Heart right ventricle (tissue), 16 donors: ENCODE measurements around the gene ZKSCAN4. TPM values are rescaled to one million over a fixed set of nuclear protein-coding genes. Genes with fewer than 3 reads are reported as not detected.
A peak's percentile ranks its signal among the peaks of the same experiment; 100 is the strongest.

Experiments
- ATAC-seq, 8 donors: fragments of 200-7000 bp; cut with Tn5 transposase; one replicate each; pipeline ENCODE4 v1.9.1; 2020; ENCODE audit warnings: mild to moderate bottlenecking in 8 of 8, moderate library complexity in 8 of 8, moderate number of reproducible peaks in 1 of 8
- DNase-seq, 2 donors: peaks; one replicate each; pipeline ENCODE4 v3.0.0-alpha.2; 2020
- H3K27ac ChIP-seq, 10 donors: fragments of 200-600 bp; sonication (generic) in 2 of 10; one replicate each; pipeline versions ENCODE4 v1.5.0 to v1.8.0; 2020 to 2022; ENCODE audit warnings: mild to moderate bottlenecking in 3 of 10
- H3K27me3 ChIP-seq, 7 donors: fragments of 200-600 bp; one replicate each; pipeline ENCODE4 v1.8.0; 2021 to 2022; ENCODE audit warnings: mild to moderate bottlenecking in 2 of 7
- H3K36me3 ChIP-seq, 9 donors: fragments of 200-600 bp; sonication (generic) in 1 of 9; one replicate each; pipeline versions ENCODE4 v1.5.0 to v1.8.0; 2020 to 2022; ENCODE audit warnings: mild to moderate bottlenecking in 2 of 9
- H3K4me1 ChIP-seq, 9 donors: fragments of 200-600 bp; sonication (generic) in 1 of 9; one replicate each; pipeline versions ENCODE4 v1.5.0 to v1.8.0; 2020 to 2022; ENCODE audit warnings: mild to moderate bottlenecking in 4 of 9
- H3K4me3 ChIP-seq, 10 donors: fragments of 200-600 bp; sonication (generic) in 2 of 10; one replicate each; pipeline versions ENCODE4 v1.5.0 to v1.8.0; 2020 to 2022; ENCODE audit warnings: mild to moderate bottlenecking in 7 of 10, moderate library complexity in 2 of 10
- H3K9me3 ChIP-seq, 11 donors: fragments of 200-600 bp in 10 of 11; sonication (generic) in 2 of 11; one replicate each; pipeline versions ENCODE4 v1.5.0 to v1.8.0; 2013 to 2022; ENCODE audit warnings: mild to moderate bottlenecking in 2 of 11, control low read depth in 1 of 11, moderate library complexity in 1 of 11
- WGBS, 2 donors: extraction: QIAGEN DNeasy Blood & Tissue Kit; methylation state at CpG; one replicate each; pipeline ENCODE4 v1.1.7; 2013; ENCODE audit warnings: inconsistent platforms in 1 of 2; 5-methylcytosine and 5-hydroxymethylcytosine counted together
- intact Hi-C, 10 donors: fragments of 100-400 bp; cut with DNase I; formaldehyde crosslinking; loops; one replicate each; pipeline versions ENCODE4 v1.11.1 to v1.14.2; 2022
- polyA plus RNA-seq, 2 donors: library from polyadenylated mRNA; stranded (reverse); fragments of 200-250 nt; gene quantifications; one replicate each; pipeline ENCODE4 v1.2.3, GENCODE V29; 2013
- total RNA-seq, 10 donors: library from RNA; stranded (reverse); fragmentation: NEBNext Ultra II Directional in 3 of 10; extraction: Animal tissue kit (Norgen Biotek cat#: 25700) in 3 of 10; gene quantifications; one replicate each; pipeline versions ENCODE4 v1.2.1 to v1.2.4, GENCODE V29; 2021 to 2023
- TF ChIP-seq, protein P1 (sequence below), 9 donors: fragments of 200-600 bp; sonication (generic) in 2 of 9; IDR thresholded peaks; one replicate each; pipeline versions ENCODE4 v1.5.0 to v1.8.0; 2021 to 2022; ENCODE audit warnings: antibody characterized with exemption in 9 of 9, mild to moderate bottlenecking in 5 of 9, moderate library complexity in 1 of 9
- donor health status: Arrhythmogenic right ventricular cardiomyopathy.
- donor health status: ischemic (EF 13 %, LVEDD 7.1; RV severe dilation, severe dysfunction).
- donor health status: healthy with polysubstance abuse.
- donor health status: DM: no; HTN: yes; CAD: no.
- donor health status: DM: no; HTN: no; CAD: no.
- donor health status: ischemic (EF 25% LVEDD 6.9; RV normal size, moderate dysfunction).
- donor health status: ischemic (EF 25% LVEDD 5.7; RV mildly dilated, moderate dysfunction).
- donor health status: healthy.
- donor health status: DM: yes; HTN: yes; CAD: no.
- donor health status: Ischemic cardiomyopathy.
- donor health status: ischemic (EF 35%, LVEDD 5.7; RV mildly dilated, moderate dysfunction).
- donor health status: nonischemic (EF 11% LVEDD 7.7; RV severe dilation, severe dysfunction).
- donor health status: DM: yes; HTN: yes; CAD: no.
- donor health status: PGD.
- donor health status: ischemic (EF 29% LVEDD 5.4; RV normal size, mild dysfunction).
- donor health status: nonischemic (EF 23%, LVEDD 6.1; RV moderate dilation, normal function).

Gene ZKSCAN4
- total and polyA plus RNA-seq, 12 donors, result 0.55 to 3.6 (median 2.5) TPM

DNA sequence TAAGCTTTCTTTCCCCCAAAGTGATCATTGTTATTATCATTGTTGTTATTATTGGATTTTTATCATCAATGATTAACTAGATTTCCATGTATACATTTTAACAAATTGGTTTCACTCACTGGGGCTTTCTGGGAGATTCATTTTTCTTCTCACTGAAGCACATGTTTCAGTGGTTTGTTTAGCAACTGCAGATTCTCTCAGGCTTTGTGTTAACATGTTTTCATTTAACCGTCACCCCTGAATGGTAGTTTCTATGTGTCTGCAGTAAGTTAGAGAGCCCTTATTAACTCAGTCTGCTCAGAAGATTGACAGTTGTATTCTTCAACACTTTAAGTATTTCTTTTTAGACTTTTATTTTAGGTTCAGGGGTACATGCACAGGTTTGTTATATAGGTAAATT, 12.4 kb downstream of the ZKSCAN4 start:
- H3K9me3 ChIP-seq, result no peaks in the 10 kb centered on the region
- no peak for ATAC-seq
- H3K27me3 ChIP-seq, result no peaks in the 10 kb centered on the region
- DNase-seq, result no peak
- peaks cover 0 to 40% (median 6%) of the 10 kb centered on the region in 9 donors for H3K36me3 ChIP-seq
- TF ChIP-seq, protein P1, sequence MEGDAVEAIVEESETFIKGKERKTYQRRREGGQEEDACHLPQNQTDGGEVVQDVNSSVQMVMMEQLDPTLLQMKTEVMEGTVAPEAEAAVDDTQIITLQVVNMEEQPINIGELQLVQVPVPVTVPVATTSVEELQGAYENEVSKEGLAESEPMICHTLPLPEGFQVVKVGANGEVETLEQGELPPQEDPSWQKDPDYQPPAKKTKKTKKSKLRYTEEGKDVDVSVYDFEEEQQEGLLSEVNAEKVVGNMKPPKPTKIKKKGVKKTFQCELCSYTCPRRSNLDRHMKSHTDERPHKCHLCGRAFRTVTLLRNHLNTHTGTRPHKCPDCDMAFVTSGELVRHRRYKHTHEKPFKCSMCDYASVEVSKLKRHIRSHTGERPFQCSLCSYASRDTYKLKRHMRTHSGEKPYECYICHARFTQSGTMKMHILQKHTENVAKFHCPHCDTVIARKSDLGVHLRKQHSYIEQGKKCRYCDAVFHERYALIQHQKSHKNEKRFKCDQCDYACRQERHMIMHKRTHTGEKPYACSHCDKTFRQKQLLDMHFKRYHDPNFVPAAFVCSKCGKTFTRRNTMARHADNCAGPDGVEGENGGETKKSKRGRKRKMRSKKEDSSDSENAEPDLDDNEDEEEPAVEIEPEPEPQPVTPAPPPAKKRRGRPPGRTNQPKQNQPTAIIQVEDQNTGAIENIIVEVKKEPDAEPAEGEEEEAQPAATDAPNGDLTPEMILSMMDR (IDR thresholded peaks at IDR 0.05), result no peak
- H3K4me1 ChIP-seq, result peaks cover 0 to 14% (median 0%) of the 10 kb centered on the region in 9 donors
- 97 to 100% methylated on average over 1 of the region's 1 CpG for WGBS, 2 donors
- H3K4me3 ChIP-seq, result no peak overlapping the region
- intact Hi-C loops, result no loop called here
- H3K27ac ChIP-seq, result no peak overlapping the region

DNA sequence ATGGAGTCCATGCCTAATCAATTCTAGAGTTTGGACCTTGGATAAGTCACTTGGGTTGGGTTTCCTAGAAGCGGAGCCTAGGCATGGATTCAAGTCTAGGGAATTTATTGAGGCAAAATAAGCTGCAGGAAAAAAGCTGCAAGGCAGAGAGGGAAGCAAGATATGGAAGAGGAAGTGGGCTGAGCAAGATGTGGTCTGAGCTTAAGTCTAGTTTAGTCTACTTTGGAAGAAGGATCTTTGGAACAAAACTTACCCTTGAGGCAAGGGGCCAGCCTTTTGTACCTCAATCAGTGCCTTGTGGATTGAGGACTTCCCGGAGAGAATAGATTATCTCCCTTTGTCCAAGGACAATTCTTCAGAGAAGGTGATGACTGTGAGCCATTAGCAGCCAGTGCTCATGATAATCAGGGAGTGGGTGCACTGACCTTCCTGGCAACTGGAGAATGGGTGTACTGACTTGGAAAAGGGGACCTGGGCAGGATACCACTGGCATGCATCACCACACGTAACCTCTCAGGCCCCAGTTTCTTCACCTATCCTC, 16.1 kb downstream of the ZKSCAN4 start:
- no peak overlapping the region for H3K27ac ChIP-seq
- H3K27me3 ChIP-seq, result no peaks in the 10 kb centered on the region
- H3K36me3 ChIP-seq, result peaks cover 0 to 60% (median 13%) of the 10 kb centered on the region in 9 donors
- 86 to 88% methylated on average over 3 of the region's 3 CpGs for WGBS, 2 donors
- TF ChIP-seq, protein P1 (IDR thresholded peaks at IDR 0.05), result no peak
- intact Hi-C loops, result no loop called here
- ATAC-seq, result no peak
- no peak for DNase-seq
- H3K4me3 ChIP-seq, result no peak overlapping the region
- no peaks in the 10 kb centered on the region for H3K9me3 ChIP-seq
- H3K4me1 ChIP-seq, result peaks cover 0 to 12% (median 0%) of the 10 kb centered on the region in 9 donors

DNA sequence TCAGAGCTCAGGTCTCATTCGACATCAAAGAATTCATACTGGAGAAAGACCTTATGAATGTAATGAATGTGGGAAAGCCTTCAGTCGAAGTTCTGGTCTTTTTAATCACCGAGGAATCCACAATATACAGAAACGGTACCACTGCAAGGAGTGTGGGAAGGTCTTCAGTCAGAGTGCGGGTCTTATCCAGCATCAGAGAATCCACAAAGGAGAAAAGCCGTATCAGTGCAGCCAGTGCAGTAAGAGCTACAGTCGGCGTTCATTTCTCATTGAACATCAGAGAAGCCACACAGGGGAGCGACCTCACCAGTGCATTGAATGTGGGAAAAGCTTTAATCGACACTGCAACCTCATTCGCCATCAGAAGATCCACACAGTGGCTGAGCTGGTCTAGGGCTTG, 19.3 kb downstream of the ZKSCAN4 start:
- intact Hi-C loops, result no loop called here
- H3K27ac ChIP-seq, result no peak overlapping the region
- no peaks in the 10 kb centered on the region for H3K27me3 ChIP-seq
- WGBS, 2 donors, result 97 to 98% methylated on average over 11 of the region's 11 CpGs
- peaks cover 0 to 80% (median 42%) of the 10 kb centered on the region in 9 donors for H3K36me3 ChIP-seq
- ATAC-seq (no peak), DNase-seq (no peak)
- H3K9me3 ChIP-seq, result no peaks in the 10 kb centered on the region
- TF ChIP-seq, protein P1 (IDR thresholded peaks at IDR 0.05), result no peak
- H3K4me1 ChIP-seq, result peaks cover 0 to 12% (median 0%) of the 10 kb centered on the region in 9 donors
- no peak overlapping the region for H3K4me3 ChIP-seq

DNA sequence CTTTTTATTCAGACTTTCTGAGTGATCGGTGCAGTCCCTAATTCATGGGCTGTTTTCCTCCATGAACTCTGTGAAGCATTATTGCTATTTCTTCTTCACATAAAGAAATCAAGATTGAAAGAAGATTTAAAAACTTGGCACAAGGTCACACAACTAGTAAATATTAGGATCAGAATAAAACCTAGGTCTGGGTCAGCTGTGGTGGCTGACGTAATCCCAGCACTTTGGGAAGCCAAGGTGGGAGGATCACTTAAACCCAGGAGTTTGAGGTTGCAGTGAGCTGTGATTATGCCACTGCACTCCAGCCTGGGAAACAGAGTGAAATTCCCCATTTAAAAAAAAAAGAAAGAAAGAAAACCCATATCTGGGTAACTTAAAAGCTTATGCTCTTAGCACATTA, 25.6 kb downstream of the ZKSCAN4 start:
- peak overlapping the region in 1 of 10 donors; percentile 86 for H3K4me3 ChIP-seq
- 89 to 94% methylated on average over 2 of the region's 2 CpGs for WGBS, 2 donors
- intact Hi-C loops, result loop anchor here in 6 of 10 donors (5.0 to 10.0 kb wide), 5 partner anchors 84 to 144 kb away; partner anchors contain the start of genes ZKSCAN8 (in 2 of the 6) and ZNF165 (in 1 of the 6)

More for the DNA sequence above, 25.6 kb downstream of the ZKSCAN4 start:
- DNase-seq (no peak), ATAC-seq (no peak)
- no peak overlapping the region for H3K27ac ChIP-seq
- peaks cover 0 to 19% (median 9%) of the 10 kb centered on the region in 7 donors for H3K27me3 ChIP-seq
- TF ChIP-seq, protein P1 (IDR thresholded peaks at IDR 0.05), result no peak
- H3K9me3 ChIP-seq, result no peaks in the 10 kb centered on the region
- H3K4me1 ChIP-seq, result peaks cover 3 to 29% (median 14%) of the 10 kb centered on the region in 9 donors
- H3K36me3 ChIP-seq, result peaks cover 0 to 48% (median 36%) of the 10 kb centered on the region in 9 donors
